HG03039 (cell line): ENCODE data around the gene DNAJB14.

Experiments used
- ATAC-seq: cut with Tn5 transposase; IDR thresholded peaks from one replicate; pipeline ENCODE4 v1.9.1; 2021; ENCODE audit warnings: mild to moderate bottlenecking, moderate library complexity; ENCODE audit not compliant: unreplicated experiment

The DNAJB14 gene

DNA sequence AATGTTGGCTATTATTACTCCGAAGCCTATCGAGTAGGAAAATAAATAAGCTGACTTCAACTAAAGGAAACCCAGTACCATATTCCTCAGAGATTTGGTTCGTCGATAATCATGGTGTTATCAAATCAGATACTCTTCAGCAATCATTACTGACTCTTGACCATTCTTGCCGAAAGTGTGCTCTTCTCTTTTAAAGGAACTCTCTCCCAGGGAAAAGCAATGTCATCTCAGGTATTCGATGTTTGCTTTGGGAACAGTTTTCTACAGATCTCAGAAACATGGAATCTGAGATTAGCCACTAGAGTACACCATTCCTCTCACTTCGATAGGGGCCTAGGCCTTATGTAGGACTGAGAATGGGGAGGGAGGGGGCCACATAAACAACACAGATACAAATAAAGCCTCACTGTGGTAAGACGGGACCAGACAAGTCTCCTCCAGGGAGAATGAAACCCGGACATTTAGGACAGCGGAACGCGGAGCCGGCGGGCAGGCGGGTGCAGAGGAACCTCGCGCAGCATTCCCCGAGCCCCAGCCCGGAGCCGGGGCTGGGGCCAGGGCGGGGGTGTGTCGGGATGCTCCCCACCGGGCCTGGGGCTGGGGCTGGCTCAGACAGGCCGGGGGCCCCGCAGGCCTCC is 581 bp downstream of the DNAJB14 start:
- ATAC-seq, result peak; percentile 0

DNA sequence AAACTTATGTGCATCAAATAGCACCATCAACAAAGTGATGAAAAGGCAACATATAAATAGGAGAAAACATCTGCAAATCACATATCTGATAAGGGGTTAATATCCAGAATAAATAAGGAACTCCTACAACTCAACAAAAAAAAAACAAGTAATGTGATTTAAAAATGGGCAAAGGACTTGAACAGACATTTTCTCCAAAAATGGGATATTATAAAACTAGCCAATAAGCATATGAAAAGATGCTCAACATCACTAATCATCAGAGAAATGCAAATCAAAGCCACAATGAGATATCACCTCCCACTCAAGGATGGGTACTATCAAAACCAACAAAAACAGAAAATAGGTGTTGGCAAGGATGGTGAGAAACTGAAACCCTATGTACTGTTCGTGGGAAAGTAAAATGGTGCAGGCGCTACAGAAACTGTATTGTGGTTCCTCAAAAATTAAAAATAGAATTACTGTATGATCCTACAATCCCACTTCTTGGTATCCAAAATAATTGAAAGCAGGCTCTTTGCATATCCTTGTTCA is 2.4 kb downstream of the DNAJB14 start:
- ATAC-seq, result no peak

DNA sequence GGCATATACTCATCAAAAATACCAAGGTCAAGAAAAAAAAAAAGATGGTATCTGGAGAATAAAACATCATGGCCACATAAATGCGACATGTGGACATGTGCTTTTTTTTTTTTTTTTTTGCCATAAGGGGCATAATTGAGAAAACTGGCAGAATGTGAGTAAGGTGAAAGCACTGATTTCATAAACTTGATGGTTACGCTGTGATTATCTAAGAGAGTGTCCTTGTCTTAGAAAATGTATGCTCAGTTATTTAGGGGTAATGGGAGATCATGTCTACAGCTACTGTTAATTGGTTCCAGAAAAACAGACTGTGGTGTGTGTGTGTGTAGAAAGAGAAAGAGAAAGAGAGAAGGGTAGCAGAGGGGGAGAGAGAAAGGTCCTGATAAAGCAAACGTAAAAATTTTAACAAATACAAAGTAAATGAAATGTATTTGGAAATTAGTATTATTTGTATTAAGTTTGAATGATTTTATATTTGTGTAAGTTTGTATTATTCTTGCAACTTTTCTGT is 8.1 kb downstream of the DNAJB14 start:
- no peak for ATAC-seq

DNA sequence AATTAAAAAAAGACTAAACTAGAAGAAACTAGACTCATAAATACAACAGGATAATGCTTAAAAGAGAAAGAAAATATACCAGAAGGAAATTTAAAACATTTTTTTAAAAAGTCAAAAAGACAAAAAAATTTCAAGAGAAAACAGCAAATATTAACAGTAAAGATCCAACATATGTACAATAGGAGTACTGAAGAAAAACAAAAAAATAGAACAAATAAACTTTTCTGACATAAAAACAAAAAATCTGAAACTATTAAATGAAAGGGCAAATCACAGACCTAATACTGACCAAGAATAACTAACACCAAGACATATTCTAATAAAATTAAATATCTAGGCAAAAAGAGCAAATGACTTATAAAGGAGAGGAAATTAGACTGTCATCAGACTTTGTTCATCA is 11.5 kb downstream of the DNAJB14 start:
- ATAC-seq, result no peak

DNA sequence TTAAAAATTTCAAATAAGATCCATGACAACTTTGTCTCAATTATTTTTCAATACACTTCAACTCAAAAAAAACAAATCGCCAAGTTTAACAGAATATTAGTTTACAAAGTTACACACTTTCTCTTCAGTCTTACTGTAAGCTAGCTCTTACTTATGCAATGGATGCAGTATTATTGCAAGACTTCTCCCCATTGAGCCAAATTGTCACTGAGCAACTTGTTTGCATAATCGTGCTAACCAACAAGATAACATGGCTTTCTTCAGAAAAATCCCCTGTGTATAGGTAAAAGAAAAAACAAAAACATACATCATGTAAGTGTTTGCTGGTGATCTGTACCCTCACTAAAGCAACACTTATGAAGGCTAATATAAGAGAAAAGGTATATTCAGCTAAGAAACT is 18.9 kb downstream of the DNAJB14 start:
- no peak for ATAC-seq

DNA sequence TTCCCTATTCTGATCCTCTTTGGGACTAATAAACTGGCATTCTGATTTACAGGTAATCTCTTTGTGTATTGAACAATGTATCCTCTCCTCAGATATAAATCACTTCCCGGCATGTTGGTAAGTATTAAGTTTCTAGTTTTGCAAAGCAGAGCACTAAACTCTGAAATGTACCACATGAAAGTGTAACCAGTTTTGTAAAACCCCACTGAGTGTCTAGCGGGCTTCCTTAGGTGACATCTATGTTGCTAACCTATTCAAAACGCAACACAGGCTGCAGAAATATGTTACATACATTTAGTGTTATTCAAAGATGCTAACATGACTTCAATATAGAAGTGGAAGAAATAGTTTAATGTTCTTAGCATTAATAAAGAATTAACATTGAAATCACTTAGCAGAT is 25.2 kb downstream of the DNAJB14 start:
- ATAC-seq, result no peak

DNA sequence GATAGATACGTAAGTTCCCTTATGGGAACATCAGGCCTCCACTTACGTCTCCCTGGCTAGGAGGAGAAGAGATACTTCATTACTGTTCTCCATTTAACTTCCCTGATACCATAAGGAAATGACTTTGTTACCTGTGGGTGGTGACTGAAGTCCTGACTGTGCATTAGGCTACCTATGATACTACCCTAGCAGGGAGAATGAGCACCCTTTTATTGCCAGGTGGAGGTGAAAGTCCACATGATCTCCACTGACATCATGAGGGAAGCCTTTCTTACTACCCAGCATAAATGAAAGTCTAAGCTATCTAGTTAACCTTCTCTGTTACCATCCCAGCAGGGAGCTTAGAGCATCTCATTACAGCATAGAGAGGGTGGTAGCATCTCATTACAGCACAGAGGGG is 27.8 kb downstream of the DNAJB14 start:
- ATAC-seq, result no peak

DNA sequence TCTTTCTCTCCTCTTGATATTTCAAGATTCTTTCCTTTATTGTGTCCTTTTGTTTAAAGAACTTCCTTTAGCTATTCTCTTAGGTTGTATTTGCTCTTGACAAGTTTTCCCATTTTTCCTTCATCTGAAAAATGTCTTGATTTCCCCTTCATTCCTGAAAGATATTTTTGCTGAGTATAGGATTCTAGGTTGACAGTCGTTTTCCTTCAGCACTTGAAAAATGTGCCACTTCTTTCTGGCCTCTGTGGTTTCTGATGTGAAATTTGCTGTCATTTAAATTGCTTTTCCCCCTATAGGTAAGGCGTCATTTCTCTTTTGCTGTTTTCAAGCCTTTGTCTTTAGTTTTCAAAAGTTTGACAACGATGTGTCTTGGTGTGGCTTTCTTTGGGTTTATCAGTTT is 28.8 kb downstream of the DNAJB14 start:
- no peak for ATAC-seq

DNA sequence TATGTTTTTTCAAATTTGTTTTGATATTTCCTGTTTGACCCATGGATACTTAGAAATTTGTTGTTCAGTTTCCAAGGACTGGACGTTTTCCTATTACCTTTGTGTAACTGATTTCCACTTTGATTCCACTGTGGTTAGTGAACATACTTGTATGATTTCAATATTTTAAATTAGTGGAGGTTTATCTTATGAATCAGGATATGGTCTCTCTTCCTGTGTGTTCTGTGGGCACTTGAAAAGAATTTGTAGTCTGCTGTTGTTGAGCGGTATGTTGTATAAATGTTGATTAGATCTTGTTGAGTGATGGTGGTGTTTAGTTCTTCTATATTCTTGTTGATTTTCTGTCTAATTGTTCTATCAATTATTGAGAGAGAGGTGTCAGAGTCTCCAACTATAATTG is 31.0 kb downstream of the DNAJB14 start:
- no peak for ATAC-seq

DNA sequence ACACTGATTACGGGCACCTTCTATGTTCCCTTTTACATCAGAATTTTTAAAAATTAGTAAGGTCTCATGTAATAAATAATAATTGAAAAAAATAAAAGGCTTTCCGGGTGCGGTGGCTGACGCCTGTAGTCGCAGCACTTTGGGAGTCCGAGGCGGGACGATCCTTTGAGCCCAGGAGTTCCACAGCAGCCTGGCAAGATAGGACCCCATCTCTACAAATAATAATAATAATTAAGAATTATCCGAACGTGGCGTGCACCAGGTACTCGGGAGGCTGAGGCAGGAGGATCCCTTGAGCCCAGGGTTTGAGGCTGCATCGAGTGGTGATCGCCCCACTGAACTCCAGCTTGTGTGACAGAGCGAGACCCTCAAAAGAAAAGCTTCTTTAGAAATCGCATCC is 51.4 kb downstream of the DNAJB14 start:
- ATAC-seq, result no peak

DNA sequence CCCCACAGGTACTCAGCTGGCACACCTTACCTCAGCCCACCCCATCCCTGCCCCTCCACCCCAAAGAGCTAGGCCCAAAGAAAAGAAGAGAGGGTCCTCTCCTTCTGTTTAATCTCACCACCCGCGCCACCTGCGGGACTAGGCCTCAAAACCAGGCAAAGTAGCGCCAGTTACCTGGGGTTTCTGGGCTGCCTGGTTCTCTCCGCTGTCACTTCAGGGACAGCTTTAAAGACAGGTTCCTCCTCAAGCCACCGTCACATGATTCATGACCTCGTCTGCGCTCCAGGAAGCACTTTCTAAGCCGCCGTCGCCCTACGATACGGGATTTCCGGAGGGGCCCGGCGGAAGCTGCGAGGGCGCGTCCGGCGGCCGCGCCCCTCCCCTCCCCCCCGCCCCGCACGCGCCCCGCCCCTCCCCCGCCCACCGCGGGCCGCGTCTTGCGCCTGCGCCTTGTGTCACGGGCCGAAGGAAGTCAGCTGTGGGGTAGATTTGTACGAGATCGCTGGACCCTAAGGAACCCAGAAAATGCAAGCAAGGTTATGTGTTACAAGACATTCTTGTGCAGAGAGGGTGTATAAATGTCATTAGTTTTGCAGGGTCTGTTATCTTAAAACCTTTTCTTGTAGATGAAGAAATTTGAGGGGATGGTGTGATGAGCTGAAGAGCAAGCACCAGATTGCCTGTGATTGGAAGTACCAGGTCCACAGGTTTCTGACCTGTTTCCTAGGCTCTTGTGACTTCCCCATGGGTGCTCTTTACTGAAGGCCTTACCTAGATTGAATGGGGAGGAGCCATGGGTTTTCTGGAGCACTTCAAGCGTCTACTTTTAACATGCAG is 52.0 kb downstream of the DNAJB14 start, which contains the start of gene LAMTOR3:
LAMTOR3 (minus strand) TSS at position 267 of the 837 bp plus-strand sequence. CDS start 464 bp downstream, outside the sequence.
- peak; percentile 99 for ATAC-seq

DNA sequence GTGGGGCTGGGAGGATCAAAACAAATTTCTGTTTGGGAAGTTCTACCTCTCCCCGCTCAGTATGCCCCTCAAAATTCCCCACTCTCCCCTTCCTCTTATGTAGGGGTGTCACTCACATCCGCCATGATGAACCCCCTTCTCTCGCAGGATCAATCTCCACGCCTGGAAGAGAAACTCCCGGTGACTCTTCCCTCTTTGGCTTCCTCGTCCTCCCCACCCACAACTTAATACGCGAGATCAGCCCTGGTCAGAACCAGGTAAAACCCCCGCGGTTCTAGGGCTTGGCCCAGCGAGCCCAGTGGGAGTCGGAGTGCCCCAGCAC is 52.6 kb downstream of the DNAJB14 start:
- ATAC-seq, result no peak

DNA sequence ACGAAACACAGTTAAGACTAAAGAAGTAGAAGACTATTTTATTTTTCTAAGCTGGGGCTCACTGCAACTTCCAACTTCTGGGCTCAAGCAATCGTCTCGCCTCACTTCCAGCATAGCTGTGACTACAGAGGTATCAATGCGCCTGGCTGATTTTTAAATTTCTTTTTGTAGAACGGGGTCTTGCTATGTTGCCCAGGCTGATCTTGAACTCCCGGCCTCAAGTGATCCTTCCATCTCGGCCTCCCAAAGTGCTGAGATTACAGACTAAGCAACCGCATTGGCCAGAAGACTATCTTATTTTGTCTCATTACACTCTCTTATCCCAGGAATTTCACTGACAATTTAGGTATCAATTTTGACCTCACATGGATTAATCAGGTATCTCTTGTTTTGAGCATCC is 53.4 kb downstream of the DNAJB14 start:
- no peak for ATAC-seq

DNA sequence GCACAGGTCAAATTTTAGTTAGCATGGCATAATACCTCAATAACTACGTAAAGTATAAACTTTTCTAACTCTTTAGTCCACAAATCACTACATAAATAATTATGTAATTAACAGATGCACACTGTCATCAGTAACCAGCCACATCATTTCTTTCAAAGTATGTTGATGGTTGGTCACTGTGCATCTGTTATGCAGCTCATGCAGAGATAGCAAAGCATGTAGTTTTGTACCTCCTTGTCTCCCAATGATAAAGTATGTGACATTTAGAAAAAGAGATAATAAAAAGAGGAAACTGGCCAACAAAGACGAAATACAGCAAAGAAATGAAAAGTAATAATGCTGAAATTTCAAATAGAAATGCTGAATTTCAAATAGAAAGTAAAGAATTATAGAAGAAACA is 55.1 kb downstream of the DNAJB14 start:
- ATAC-seq, result no peak

DNA sequence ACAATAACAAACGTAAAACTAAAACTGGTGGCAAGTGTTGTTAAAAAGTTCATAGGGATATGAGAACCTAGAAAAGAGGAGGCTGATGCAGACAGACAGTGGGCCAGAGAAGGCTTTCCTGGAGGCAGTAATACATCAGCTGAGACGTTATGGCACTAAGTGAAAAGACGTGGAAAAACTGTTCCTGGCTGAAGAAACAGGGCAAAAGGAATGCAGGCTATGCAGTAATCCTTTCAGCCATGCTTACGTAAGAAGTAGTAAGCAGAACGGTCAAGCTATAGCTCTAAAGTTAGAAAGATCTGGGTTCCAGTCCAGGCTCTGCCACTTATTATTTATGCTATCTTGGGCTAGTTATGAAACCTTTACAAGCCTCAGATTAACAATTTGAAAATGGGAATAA is 58.6 kb downstream of the DNAJB14 start:
- no peak for ATAC-seq

DNA sequence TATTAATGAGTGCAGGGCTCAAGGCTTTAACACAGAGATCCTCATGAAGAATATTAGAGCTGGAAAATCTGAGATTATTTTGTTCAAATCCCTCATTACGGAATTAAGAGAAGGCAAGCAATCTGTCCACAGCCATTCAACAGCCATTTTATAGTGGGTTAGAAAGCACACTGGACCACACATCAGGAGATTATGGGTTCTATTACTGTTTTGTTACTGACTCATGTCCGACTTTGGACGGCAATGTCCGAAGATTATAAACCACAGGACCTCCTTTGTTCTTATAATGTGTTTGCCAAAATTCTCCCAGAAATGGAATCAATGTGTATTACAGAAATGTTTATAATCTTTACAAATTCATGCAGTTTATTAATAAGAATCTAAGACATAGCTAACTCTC is 60.3 kb downstream of the DNAJB14 start:
- no peak for ATAC-seq

DNA sequence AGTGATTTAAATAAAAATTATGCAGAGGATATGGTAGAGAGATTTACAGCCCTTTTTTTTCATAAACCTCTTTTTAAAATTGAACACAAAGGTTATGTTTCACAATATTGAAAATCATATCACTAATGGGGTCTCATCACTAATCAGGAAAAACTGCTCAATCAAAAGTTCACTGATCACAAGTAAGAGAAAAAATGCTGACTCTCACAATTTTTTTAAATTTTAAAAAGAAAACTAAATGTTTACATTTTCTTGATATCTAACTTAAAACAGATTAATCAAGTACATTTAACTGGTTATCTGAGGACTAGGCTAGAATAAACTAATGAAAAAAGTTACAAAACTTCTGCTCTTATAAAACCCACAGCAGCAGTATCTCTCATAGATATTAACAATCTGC is 60.7 kb downstream of the DNAJB14 start:
- no peak for ATAC-seq

DNA sequence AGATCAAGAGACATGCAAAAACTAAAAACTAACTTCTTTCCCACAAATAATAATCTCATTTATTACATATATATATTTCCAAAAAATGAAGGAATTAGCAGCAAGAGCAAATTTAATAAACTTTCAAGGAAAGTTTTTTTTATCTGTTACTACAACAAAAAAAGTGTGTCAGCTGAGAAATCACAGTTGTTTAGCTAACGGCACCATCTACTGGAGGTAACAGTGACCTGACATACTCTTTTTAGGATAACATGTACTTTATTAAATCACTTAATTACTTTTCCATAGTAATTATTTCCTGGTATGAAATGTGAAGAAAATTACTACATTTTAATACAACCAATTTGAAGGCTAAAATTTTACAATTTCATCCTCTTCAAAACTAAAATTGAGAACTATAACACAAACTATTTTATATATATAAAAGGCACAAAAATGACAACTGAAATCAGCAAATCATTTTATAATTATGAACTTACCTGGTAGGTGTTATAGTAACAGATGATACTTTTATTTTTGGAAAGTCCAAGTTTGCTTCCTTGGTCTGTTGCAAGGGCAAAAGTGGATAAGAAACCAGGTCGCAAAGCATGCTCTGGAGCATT is 61.3 kb downstream of the DNAJB14 start:
- ATAC-seq, result no peak

DNA sequence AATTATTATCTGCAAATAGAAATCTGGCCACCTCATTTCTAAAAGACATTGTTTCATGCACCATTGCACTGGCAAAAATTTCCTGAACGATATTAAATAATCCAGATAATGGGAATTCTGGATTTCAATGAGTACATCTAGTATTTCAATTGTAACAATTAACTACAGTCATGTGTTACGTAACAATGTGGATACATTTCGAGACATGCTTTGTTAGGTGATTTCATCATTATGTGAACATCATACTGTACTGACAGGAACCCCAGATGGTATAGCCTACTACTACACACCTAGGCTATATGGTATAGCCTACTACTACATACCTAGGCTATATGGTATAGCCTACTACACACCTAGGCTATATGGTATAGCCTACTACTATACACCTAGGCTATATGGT is 67.0 kb downstream of the DNAJB14 start:
- no peak for ATAC-seq

DNA sequence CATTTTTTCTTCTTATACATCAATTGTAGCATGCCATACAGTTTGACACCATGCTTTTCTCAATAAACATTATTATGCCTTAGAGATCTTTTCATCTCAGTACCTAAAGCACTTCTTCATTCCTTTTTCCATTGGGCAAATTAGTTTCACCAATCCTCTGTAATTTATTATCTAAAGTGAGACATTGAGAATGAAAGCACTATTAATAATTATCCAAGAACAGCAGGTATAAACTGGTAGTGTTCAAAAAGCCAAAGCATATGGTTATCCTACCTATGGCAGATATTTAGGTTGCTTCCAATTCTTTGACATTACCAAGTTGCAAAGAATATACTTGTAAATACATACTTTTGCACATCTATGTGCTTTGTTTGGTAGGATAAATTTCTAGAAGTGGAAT is 67.8 kb downstream of the DNAJB14 start:
- no peak for ATAC-seq

DNA sequence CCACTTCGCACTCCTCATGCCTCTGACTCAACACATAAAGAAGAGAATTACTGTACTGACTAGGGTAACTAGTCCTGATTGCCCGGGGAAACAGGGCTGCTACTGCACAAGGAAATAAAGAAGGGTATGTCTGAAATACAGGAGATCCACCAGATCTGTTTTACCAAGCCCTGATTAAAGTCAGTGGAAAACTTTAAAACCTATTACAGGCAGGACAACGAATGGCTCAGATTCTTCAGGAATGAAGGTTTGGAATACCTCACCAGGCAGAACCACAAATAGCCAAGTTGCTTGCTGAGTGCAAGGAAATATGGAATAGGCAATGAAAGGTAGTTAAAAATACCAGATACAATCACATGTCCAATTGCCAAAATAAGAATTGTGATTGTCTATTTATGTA is 69.5 kb downstream of the DNAJB14 start:
- ATAC-seq, result no peak

DNA sequence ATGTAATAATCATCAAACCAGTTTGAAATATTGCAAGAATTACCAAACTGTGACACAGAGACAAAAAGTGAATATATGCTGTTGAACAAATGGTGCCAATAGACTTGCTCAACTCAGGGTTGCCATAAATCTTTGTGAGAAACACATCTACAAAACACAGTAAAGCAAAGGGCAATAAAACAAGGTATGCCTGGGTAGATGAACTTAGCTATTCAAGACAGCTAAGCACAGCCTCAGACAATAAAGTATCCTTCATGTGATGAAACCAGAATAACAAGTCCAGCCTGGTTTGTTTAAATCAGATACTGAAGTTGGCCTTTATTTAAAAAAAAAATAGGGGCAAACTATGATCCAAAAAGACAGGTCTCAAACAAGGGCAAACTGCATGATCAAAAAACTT is 71.3 kb downstream of the DNAJB14 start:
- ATAC-seq, result no peak
